SK-N-SH treated with all-trans-retinoic acid at 6 μM for 48 hours (cell line): Measurements from ENCODE around the gene DROSHA.

Experiments used
- ATAC-seq: fragments of 200-7000 bp; cut with Tn5 transposase; 3 replicates; pipeline ENCODE4 v1.9.1; 2020; ENCODE audit warnings: mild to moderate bottlenecking, moderate library complexity
- ARNTL ChIP-seq: fragments of 450-650 bp; formaldehyde crosslinking; IDR thresholded peaks from 2 replicates; pipeline ENCODE4 v1.5.0; 2020; ENCODE audit warnings: low read depth, mild to moderate bottlenecking, moderate library complexity, borderline replicate concordance
- BACH2 ChIP-seq: fragments of 250-450 bp; sonication (Bioruptor Pico); IDR thresholded peaks from 2 replicates; pipeline ENCODE4 v1.9.0; 2021; ENCODE audit warnings: mild to moderate bottlenecking, borderline replicate concordance
- CREB5 ChIP-seq: fragments of 250-450 bp; sonication (Bioruptor Pico); IDR thresholded peaks from 2 replicates; pipeline ENCODE4 v1.5.1; 2020; ENCODE audit warnings: low read depth, mild to moderate bottlenecking, moderate library complexity
- CSDC2 ChIP-seq: fragments of 250-450 bp; sonication (Bioruptor Pico); IDR thresholded peaks from 2 replicates; pipeline ENCODE4 v1.5.0; 2020; ENCODE audit warnings: mild to moderate bottlenecking, moderate library complexity
- CSRNP3 ChIP-seq: fragments of 250-450 bp; sonication (Bioruptor Pico); IDR thresholded peaks from 2 replicates; pipeline ENCODE4 v1.5.1; 2021; ENCODE audit warnings: mild to moderate bottlenecking, moderate library complexity
- ESRRG ChIP-seq: fragments of 250-450 bp; sonication (Bioruptor Pico); IDR thresholded peaks from 2 replicates; pipeline ENCODE4 v1.6.1; 2021; ENCODE audit warnings: mild to moderate bottlenecking
- GLIS3 ChIP-seq: fragments of 250-450 bp; sonication (Bioruptor Pico); IDR thresholded peaks from 2 replicates; pipeline ENCODE4 v1.5.0; 2020; ENCODE audit warnings: mild to moderate bottlenecking, moderate library complexity
- ISL1 ChIP-seq: fragments of 250-450 bp; sonication (Bioruptor Pico); IDR thresholded peaks from 2 replicates; pipeline ENCODE4 v2.1.2; 2022; ENCODE audit warnings: mild to moderate bottlenecking, moderate library complexity
- OSR1 ChIP-seq: fragments of 250-450 bp; sonication (Bioruptor Pico); IDR thresholded peaks from 2 replicates; pipeline ENCODE4 v1.8.0; 2022; ENCODE audit warnings: moderate library complexity, mild to moderate bottlenecking, inconsistent platforms
- PATZ1 ChIP-seq: fragments of 250-450 bp; sonication (Bioruptor Pico); IDR thresholded peaks from 2 replicates; pipeline ENCODE4 v1.8.0; 2020; ENCODE audit warnings: mild to moderate bottlenecking, moderate library complexity, borderline replicate concordance
- POU6F1 ChIP-seq: fragments of 250-450 bp; sonication (Bioruptor Pico); IDR thresholded peaks from 2 replicates; pipeline ENCODE4 v1.8.0; 2021; ENCODE audit warnings: low read depth, mild to moderate bottlenecking, moderate library complexity, borderline replicate concordance
- PPARA ChIP-seq: fragments of 250-450 bp; sonication (Bioruptor Pico); IDR thresholded peaks from 2 replicates; pipeline ENCODE4 v1.5.0; 2020; ENCODE audit warnings: mild to moderate bottlenecking, borderline replicate concordance
- RARB ChIP-seq: fragments of 250-450 bp; sonication (Bioruptor Pico); IDR thresholded peaks from 2 replicates; pipeline ENCODE4 v1.8.0; 2021; ENCODE audit warnings: mild to moderate bottlenecking, moderate library complexity
- SNAI2 ChIP-seq: fragments of 250-450 bp; sonication (Bioruptor Pico); IDR thresholded peaks from 2 replicates; pipeline ENCODE4 v1.5.0; 2020; ENCODE audit warnings: mild to moderate bottlenecking, moderate library complexity
- TCF4 ChIP-seq: fragments of 250-450 bp; sonication (Bioruptor Pico); IDR thresholded peaks from 2 replicates; pipeline ENCODE4 v1.8.0; 2021; ENCODE audit warnings: mild to moderate bottlenecking, moderate library complexity, borderline replicate concordance
- TOX ChIP-seq: fragments of 250-450 bp; sonication (Bioruptor Pico); IDR thresholded peaks from 2 replicates; pipeline ENCODE4 v1.8.0; 2021; ENCODE audit warnings: mild to moderate bottlenecking, moderate library complexity, borderline replicate concordance
- TSHZ2 ChIP-seq: fragments of 250-450 bp; sonication (Bioruptor Pico); IDR thresholded peaks from 2 replicates; pipeline ENCODE4 v1.5.0; 2020; ENCODE audit warnings: mild to moderate bottlenecking, moderate library complexity
- ZC3H10 ChIP-seq: fragments of 250-450 bp; sonication (Bioruptor Pico); IDR thresholded peaks from 2 replicates; pipeline ENCODE4 v1.5.1; 2021; ENCODE audit warnings: mild to moderate bottlenecking, moderate library complexity
- ZFP3 ChIP-seq: fragments of 250-450 bp; sonication (Bioruptor Pico); IDR thresholded peaks from 2 replicates; pipeline ENCODE4 v1.5.0; 2020; ENCODE audit warnings: mild to moderate bottlenecking, moderate library complexity
- ZFP30 ChIP-seq: fragments of 450-650 bp; formaldehyde crosslinking; IDR thresholded peaks from 2 replicates; pipeline ENCODE4 v1.5.0; 2022; ENCODE audit warnings: mild to moderate bottlenecking, moderate library complexity
- ZNF70 ChIP-seq: fragments of 450-650 bp; formaldehyde crosslinking; IDR thresholded peaks from 2 replicates; pipeline ENCODE4 v1.5.0; 2020; ENCODE audit warnings: mild to moderate bottlenecking, moderate library complexity
- ZNF8 ChIP-seq: fragments of 450-650 bp; formaldehyde crosslinking; IDR thresholded peaks from 2 replicates; pipeline ENCODE4 v1.5.0; 2020; ENCODE audit warnings: mild to moderate bottlenecking, moderate library complexity

DROSHA gene

GRCh38 chr5:31455172-31455571 is 76.7 kb downstream of the DROSHA start:
- no peak for ATAC-seq
- TF ChIP-seq PPARA (CRISPR knock-in tag) (no peak), CSRNP3 (no peak), ISL1 (CRISPR knock-in tag) (no peak), TOX (CRISPR knock-in tag) (no peak), ESRRG (CRISPR knock-in tag) (no peak), ZC3H10 (CRISPR knock-in tag) (no peak), ZFP3 (CRISPR knock-in tag) (no peak), ZNF70 (CRISPR knock-in tag) (no peak), ZFP30 (CRISPR knock-in tag) (no peak), SNAI2 (CRISPR knock-in tag) (no peak)

GRCh38 chr5:31453522-31453921 is 78.4 kb downstream of the DROSHA start:
- no peak for ATAC-seq
- TF ChIP-seq ESRRG (CRISPR knock-in tag) (no peak), ZNF70 (CRISPR knock-in tag) (no peak), TCF4 (no peak), POU6F1 (no peak), CSDC2 (CRISPR knock-in tag) (no peak), ZC3H10 (CRISPR knock-in tag) (no peak), PATZ1 (CRISPR knock-in tag) (no peak), BACH2 (CRISPR knock-in tag) (no peak), GLIS3 (CRISPR knock-in tag) (no peak), CSRNP3 (no peak), RARB (no peak), ZNF8 (CRISPR knock-in tag) (no peak), ISL1 (CRISPR knock-in tag) (no peak), CREB5 (CRISPR knock-in tag) (no peak), ZFP3 (CRISPR knock-in tag) (no peak), OSR1 (CRISPR knock-in tag) (no peak)

DNA sequence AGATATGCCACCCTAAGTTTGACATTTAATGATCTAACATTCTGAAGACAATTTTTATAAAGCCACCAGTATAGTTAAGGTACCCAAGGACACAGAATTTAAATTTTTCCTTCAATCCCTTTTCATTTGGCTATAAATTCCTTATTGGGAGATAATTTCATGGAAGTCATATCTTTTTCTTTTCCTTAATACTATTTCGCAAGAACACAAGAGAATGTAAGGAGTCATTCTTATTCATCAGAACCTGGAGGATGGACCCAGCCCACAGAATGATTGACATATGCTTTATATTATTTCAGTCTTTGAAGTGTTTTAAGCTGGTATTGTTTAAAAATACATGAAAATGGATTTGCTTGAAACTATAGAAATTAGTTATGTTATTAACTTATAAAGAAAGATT is 79.6 kb downstream of the DROSHA start:
- ATAC-seq = no peak
- TF ChIP-seq CSRNP3 = no peak
- TF ChIP-seq SNAI2 (CRISPR knock-in tag) = no peak
- TF ChIP-seq ZNF8 (CRISPR knock-in tag) = no peak
- no peak for TF ChIP-seq CREB5 (CRISPR knock-in tag)
- TF ChIP-seq ESRRG (CRISPR knock-in tag) = no peak
- no peak for TF ChIP-seq ARNTL
- TF ChIP-seq ZC3H10 (CRISPR knock-in tag) = no peak
- no peak for TF ChIP-seq PPARA (CRISPR knock-in tag)
- TF ChIP-seq TCF4 = no peak
- no peak for TF ChIP-seq ZFP3 (CRISPR knock-in tag)
- TF ChIP-seq CSDC2 (CRISPR knock-in tag) = no peak
- no peak for TF ChIP-seq PATZ1 (CRISPR knock-in tag)
- TF ChIP-seq TSHZ2 (CRISPR knock-in tag) = no peak
- TF ChIP-seq RARB = no peak
